GDM1 (cell line): ENCODE measurements around the gene MGAT3.
A peak's percentile ranks its signal among the peaks of the same experiment; 100 is the strongest.
"Not testable (repeated sequence)": the region's sequence is repeated elsewhere in the genome, so short reads cannot be mapped to it uniquely, and the experiment has no call there.

Source experiments
- DNase-seq: peaks from one replicate; lab custom pipeline; 2025; lab: John Stamatoyannopoulos, UW

The MGAT3 gene

DNA sequence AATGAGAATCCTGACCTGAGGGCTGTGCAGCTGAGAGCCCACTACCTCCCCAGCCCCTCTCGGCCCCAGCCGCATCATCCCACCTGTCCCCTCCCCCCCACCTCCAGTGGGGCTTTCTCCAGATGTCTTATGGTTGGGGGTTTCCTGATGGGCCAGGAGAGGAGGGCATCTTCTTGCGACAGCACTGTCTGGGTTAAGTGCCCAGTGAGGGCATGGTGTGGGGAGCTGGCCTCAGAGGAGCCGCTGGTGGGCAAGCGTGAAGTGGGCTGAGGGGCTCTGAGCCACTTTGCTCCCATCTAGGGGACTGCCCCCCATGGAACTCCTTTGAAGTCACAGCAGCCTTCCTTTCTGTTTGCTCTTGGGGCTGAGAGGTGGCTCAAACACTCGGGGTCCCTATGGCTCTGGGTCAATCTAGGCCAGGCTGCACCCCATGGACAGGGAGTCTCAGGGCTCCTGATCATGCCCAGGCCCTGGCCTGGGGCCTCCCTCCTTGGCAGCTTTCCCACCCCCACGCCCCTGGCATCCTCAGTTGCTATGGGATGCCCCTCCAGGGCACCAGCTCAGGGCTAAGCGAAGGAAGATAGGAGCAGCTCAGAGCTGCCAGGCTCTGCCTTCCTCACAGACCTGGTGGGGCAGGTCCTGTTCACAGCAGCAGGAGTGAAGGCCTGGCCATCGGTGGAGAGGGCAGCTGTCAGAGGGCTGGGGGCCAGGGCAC lies 34.3 kb downstream of the MGAT3 start:
- no peak for DNase-seq

DNA sequence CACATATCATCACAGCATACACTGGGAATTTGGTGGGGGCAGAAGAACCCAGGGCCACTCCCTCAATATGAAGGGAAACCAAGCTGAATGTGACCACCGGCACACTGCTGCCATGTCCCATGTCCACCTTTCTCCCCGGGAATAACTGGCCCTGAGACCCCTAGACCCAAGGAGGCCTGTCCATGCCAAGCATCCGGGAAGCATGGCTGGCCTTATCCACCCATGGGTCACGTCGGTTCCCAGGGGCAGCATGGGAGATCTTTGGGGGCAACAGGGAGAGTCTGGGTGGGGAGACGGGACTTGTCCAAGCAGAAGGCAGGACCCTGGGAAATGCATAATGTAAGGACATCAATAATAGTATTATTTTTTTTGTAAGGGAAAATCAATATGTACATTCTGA lies 34.9 kb downstream of the MGAT3 start:
- no peak for DNase-seq

DNA sequence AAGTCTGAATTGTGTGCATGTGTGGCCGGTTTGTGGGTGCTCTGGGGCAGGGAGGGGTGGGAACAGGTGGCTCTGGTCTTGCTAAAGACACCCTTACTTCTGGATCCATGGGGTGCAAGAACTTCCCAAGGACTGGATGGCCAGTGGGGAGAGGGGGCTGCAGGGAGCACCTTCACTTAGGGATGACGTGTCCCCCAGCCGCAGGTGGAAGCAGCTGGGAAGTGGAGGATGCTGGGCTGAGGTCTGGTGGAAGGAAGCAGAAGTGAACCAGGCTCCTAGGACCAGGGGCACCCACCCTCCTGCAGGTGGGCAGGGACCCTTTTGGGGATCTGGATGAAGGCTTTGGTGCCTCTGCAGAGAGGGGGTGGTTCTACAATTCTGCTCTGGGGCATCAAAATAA lies 35.4 kb downstream of the MGAT3 start:
- DNase-seq: no peak

DNA sequence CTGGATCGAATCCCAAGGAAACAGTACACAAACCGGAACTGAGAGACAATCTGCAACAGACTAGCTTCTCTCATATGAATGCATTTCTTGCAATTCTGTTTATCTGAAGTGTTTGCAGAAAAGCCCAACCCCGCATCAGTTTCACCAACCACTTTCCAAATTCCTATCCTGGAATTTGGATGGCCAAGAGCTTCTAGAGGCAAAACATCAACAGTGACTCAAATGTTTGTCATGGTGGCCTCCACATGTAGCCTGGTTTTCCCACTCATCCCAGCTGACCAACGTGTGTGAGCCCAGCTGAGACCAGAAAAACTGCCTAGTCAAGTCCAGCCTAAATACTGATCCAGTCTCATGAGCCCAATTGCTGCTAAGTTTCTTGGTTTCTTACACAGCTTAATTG lies 36.9 kb downstream of the MGAT3 start:
- DNase-seq: no peak

DNA sequence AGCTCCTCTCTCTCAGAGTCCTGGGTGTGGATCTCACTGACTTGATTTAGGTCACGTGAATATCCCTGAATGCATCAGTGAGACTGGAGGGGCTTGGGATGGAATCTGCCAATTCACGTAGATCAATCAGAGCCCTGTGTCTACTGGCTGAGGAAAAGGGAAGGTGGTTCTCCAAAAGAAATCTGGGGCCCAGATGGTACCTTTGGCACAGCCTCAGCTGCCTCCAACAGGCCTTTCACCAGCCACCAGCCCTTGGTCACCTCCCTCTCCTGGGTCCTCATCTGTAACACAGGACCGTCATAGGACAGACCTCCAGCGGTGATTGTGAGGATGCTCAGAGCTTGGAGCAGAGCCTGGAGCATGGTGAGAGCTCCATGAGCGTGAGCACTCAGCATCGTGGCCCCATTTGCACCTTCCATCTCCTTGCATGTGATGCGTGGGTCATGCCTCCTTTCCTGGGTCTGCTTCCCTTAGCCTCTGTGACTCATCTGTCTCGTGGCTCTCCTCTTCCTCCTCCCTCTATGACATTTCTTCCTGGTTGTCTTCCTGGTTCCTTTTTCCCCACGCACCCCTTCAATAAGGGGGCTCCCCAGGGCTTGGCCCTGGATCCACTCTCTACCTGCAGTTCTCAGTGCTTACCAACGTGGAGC lies 37.8 kb downstream of the MGAT3 start:
- no peak for DNase-seq

DNA sequence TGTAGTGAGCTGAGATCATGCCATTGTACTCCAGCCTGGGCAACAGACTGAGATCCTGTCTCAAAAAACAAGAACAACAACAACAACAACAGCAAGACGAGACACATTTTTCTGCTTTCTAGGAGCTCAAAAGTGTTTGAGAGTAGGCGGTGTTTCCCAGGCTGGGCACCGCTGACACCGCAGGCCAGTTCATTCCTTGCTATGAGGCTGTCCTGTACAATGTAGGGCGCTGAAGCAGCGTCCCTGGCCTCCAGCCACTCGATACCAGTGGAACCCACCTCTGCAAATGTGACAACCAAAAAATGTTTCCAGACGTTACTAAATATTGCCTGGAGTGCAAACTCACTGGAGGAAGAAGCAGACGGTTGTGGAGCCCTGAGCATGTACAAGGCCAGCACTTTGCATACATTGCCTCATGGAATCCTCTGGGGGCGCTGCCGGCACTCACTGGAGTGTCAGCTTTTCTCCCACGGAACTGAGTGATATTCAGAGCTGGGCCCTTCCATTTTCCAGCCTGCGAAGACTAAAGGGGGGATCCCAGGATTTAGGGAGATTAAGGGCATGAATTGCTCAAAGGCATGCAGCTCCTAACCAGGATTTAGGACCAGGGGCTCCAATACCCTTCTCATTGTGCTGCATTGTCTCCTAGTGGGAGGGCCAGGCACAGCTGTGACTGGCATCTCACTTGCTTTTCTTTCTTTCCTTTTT lies 39.5 kb downstream of the MGAT3 start:
- peak; percentile 53 for DNase-seq

DNA sequence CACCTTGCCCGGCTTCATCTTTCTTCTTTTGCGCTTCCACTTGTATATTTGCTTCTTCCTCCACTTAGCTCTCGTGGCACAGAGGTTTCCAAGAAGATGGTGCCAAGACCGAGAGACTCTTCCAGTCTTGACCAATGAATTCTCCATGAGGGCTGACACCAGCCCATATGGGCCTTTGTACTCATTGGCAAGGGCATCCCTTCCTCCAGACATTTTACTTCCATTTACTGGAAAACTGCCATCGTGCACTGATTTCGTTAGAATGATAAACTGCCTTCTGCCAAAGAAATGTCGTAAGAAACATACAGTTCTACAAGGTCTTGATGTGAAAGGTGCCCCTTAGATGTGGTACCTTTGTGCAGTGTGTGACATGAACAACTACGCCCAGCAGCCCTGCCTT lies 40.6 kb downstream of the MGAT3 start:
- no peak for DNase-seq

DNA sequence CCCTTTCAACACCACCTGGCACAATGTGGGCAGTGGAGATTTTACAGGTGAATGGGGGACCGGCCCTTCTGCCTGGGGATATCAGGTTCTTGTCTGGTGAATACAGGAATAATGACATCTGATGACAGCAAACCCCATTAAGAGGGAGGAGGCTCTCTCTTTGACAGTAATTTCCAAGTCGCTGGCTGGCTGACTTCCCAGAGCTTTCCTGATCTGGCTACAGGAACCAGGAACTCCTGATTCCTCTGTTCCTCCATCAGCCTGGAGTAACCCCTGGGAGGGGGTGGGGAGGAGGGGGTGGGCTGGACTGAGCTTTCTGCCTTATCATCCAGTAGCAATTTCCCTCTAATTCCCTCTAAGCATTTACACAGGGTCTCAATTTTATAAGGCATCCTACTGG lies 41.6 kb downstream of the MGAT3 start:
- DNase-seq: no peak

DNA sequence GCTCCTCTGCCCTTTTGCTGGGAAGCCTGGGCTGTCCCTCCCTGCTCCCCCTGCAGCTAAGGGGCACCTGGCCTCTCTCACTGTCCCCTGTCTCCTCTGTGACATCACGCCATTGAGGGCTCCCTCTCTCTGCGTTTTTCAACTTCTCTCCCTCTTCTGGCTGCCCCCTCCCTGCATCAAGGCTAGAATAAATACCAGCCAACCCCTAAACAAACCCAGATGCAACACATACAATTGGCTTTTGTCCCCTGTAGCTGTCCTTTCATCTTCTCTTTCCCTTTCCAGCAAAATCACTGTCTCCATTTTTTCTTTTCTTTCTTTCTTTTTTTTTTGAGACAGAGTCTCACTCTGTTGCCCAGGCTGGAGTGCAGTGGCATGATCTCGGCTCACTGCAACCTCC lies 42.0 kb downstream of the MGAT3 start:
- no peak for DNase-seq

DNA sequence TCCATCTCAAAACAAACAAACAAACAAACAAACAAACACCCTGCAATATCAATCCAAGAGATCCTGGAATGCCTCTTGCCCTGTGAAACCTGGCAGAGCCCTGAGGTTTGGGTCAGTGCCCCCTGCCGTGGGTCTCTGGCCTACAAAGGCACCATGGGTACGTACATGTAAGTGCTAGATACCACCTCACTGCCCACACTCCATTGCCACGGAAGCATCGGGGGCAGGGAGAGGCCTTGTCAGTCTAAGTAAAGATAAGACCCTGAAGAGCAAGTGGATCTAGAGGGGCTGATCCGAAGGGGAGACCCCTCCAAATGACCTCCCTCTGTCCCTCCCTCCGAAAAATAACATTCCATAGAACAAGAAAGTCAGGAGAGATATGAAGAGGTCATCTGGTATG lies 43.3 kb downstream of the MGAT3 start:
- DNase-seq: no peak

DNA sequence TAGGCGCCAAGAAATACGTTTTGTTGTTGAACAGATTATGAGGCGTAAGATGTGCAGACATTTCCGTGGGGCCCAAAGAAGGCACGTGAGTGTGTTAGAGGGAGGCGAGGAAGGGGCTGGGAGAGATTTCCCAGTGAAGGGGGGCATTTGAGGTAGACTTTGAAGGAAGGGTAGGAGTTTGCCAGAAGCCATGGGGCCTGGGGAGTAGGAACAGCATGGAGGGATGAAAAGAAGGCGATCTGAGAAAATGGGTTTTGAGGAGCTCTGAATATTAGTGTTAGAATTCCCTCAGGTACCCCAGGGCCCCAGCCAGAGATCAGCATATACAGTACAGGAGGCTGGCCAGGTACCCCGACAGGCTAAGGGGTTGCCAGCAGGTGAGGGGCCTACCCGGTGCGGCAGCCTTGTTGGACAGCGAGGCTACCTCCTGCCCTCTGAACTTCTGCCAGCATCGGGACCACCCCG lies 44.9 kb downstream of the MGAT3 start:
- DNase-seq: no peak

DNA sequence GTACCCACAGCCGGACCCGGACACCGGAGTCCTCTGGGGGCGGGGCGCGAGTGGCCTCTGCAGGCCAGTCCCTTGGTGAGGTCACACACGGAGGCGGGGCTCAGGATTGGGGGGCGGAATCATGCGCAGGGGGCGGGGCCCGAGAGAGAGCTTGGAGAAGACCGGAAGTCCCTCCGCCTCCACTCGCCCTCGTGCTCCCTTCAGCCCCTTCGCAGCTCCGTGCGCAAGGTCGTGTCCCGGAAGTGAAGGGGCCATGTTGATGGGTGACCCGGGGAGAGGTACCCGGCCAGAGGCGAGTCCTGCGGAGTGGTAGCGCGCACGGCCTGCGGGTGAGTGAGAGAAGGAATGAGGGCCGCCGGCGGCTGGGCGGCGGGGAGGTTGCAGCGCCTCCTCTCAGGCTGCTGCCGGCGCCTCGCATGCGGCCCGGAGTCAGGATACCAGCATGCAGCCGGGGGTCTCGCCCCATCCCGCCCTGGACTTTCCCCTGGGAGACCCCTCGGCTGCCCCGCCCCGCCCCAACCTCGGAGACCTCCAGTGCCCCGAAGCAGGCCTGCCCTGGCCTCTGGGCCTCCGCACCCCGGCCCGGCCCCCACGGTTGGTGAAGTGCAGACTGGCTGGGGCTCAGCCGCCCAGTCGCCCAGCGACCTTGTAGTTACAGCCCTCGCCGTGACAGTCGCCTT lies 45.4 kb downstream of the MGAT3 start, which contains the start of gene MIEF1:
MIEF1 (plus strand) TSS at position 182 of the 680 bp plus-strand sequence. CDS start 9,005 bp downstream, outside the sequence.
- peak; percentile 92 for DNase-seq

DNA sequence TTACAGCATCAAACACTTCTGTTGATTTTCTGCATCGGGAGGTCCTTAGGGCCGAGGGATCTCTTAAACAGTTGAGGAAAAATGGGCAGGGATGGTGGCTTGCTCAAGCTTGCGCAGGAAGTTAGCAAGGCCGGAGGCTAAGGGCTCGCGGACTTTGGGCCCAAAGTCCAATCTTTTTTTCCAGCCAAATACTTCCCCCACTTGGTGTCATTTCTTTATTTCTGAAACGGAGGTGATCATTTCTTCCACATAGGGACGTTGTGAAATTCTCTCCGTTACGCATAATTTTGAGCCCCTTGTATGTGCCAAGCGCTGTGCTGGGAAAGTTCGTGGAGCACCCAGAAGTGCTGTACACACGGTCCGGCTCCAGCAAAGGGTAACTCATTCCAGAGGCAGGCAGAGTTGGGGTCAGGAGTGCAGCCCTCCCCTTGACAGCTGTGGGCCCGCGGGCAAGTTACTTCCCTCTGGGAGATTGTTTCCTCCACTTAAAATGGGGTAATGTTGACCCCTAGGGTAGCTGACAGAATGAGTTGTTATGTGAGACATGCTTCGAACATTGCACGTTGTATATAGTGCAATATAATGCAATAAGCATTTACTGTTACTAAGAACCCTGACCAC lies 46.1 kb downstream of the MGAT3 start:
- no peak for DNase-seq

DNA sequence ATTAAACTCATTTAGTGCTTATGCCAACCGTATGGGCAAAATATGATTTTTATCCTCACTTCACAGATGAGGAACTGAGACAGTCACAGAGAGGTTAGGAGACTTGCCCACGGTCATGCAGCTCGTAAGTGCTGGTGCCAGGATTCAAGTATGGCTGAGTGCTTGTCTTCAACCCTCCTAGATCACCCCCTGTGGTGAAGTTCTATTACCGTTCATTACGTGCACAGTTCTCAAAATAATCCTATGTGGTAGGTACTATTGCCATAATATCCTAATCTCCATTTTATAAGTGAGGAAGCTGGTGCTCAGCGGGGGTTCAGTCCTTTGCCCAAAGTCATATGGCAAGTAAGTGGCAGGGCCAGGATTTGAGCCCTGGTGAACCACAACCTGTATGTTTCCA lies 46.8 kb downstream of the MGAT3 start:
- DNase-seq: no peak

DNA sequence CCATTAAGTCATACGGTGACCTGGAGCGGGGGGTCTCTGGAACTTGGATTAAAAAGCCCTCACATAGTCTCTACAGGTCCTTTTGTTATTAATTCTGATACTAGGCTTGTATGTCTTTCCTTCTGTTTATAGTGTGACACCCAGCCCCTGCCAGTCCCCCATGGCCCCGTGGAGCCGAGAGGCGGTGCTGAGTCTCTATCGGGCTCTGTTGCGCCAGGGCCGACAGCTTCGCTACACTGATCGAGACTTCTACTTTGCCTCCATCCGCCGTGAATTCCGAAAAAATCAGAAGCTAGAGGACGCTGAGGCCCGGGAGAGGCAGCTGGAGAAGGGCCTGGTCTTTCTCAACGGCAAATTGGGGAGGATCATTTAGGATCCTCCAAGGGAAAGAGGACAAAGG lies 47.3 kb downstream of the MGAT3 start:
- DNase-seq: no peak

DNA sequence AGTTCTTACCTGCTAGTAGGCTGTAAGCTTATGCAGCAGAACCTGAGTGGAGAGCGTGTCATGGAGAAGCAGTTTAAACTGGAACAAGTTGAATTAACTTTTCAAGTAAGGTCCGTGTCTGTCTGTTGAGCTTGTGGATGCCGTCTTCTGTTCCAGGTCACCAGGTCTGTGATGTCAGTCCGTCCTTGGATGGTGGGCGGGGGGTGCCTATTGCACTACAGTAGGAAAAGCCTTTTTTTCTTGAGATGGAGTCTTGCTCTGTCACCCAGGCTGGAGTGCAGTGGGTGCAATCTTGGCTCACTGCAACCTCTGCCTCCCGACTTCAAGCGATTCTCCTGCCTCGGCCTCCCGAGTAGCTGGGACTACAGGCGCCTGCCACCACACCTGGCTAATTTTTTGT lies 50.2 kb downstream of the MGAT3 start:
- not testable (repeated sequence) for DNase-seq

DNA sequence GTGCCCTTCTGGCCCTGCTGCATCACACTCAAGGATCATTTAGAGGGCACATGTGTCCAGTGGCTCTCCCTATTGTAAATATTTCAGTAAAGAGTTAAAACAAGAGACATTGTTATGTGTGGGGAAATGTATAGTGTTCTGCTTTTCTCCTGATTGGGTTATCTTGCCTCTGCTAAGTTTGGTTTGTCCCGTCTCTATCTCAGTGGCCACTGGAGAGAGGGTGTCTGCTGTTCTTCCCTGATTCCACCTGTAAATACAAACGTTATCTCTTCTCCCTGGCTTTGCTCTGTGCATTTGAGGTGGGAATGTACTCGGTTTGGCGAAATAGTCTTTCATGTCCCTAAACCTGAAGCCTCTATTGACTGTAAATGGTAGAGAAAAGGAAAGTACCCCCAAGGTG lies 51.6 kb downstream of the MGAT3 start:
- no peak for DNase-seq

DNA sequence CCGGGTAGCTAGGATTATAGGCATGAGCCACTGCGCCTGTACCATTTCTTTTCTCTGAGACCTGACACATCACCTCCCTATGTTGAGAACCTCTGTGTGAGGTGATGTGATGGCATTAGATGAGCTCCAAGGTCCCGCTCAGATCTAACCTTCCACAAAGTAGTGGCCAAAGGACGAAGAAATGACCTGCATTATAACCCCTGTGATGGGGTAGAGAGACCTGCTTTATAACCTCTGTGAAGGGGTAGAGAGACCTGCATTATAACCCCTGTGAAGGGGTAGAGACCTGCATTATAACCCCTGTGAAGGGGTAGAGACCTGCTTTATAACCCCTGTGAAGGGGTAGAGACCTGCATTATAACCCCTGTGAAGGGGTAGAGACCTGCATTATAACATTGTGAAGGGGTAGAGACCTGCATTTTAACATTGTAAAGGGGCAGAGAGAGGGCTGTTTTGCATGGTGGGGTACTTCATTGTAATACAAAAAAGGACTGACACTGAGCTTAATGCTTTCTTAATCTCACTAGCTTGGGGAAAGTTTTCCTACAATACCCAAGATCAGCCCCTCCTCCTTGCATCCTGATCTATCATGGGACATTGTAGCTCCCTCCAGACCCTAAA lies 53.8 kb downstream of the MGAT3 start:
- no peak for DNase-seq

DNA sequence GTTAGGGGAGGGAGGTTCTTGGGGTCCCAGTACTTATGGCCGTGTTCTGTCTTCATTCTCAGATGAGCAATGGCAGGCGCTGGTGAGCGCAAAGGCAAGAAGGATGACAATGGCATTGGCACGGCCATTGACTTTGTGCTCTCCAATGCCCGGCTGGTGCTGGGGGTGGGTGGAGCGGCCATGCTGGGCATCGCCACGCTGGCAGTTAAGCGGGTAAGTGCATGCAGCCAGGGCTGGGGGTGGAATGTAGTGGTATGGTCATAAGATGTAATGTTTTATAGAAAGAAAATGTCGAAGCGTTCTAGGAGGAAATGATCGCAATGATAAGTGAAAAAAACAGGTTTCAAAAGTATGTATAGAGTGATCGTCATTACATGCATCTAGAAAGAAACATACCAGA lies 54.4 kb downstream of the MGAT3 start:
- DNase-seq: no peak

DNA sequence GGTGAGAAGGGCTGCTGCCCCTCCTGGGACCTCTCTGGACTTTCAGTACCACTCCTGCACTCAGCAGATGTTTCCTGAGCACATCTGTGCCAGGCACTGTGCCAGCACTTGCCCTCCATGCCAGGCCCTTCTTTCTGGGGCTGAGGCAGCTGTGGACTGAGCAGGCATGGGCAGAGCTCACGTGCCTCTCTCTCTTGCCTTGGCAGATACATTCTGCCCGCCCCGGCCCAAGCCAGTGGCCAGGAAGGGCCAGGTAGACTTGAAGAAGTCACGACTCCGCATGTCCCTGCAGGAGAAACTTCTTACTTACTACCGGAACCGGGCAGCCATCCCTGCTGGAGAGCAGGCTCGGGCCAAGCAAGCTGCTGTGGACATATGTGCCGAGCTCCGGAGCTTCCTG lies 55.2 kb downstream of the MGAT3 start:
- no peak for DNase-seq

DNA sequence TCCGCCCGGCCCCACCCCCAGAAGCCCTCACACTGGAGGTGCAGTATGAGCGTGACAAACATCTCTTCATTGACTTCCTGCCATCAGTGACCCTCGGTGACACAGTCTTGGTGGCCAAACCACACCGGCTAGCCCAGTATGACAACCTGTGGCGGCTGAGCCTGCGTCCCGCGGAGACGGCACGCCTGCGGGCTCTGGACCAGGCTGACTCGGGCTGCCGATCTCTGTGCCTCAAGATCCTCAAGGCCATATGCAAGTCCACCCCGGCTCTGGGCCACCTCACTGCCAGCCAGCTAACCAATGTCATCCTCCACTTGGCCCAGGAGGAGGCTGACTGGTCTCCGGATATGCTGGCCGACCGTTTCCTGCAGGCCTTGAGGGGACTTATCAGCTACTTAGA lies 57.0 kb downstream of the MGAT3 start:
- DNase-seq: no peak
